GM23338 (cell line): ENCODE measurements around the gene PMPCB. TPM values are rescaled to one million over a fixed set of nuclear protein-coding genes. Genes with fewer than 3 reads are reported as not detected.

Experiments
- ATAC-seq: fragments of 200-7000 bp; cut with Tn5 transposase; 3 replicates; pipeline ENCODE4 v1.9.1; 2020
- DNase-seq: peaks from one replicate; pipeline ENCODE4 v3.0.0-alpha.2; 2015; ENCODE audit warnings: low spot score
- H2AFZ ChIP-seq: fragments of 200-600 bp; sonication (generic); 2 replicates; pipeline ENCODE4 v1.8.0; 2016; ENCODE audit warnings: antibody characterized with exemption, mild to moderate bottlenecking, moderate library complexity
- H3F3A ChIP-seq: fragments of 200-600 bp; sonication (generic); replicated peaks from 2 replicates; pipeline ENCODE4 v1.8.0; 2017; ENCODE audit warnings: antibody characterized with exemption, mixed run types, low read depth
- H3K27ac ChIP-seq: fragments of 200-600 bp; sonication (generic); 2 replicates; pipeline ENCODE4 v1.6.1; 2016; ENCODE audit warnings: low read depth
- H3K27me3 ChIP-seq: fragments of 200-600 bp; sonication (generic); 2 replicates; pipeline ENCODE4 v1.8.0; 2016; ENCODE audit warnings: mild to moderate bottlenecking, mixed run types, moderate library complexity; ENCODE audit not compliant: insufficient read depth
- H3K36me3 ChIP-seq: fragments of 200-600 bp; sonication (generic); 2 replicates; pipeline ENCODE4 v1.8.0; 2016; ENCODE audit warnings: mild to moderate bottlenecking; ENCODE audit not compliant: insufficient read depth
- H3K4me1 ChIP-seq: fragments of 200-600 bp; sonication (generic); 2 replicates; pipeline ENCODE4 v1.8.0; 2016; ENCODE audit warnings: mild to moderate bottlenecking, moderate library complexity; ENCODE audit not compliant: insufficient read depth
- H3K4me2 ChIP-seq: fragments of 200-600 bp; sonication (generic); 2 replicates; pipeline ENCODE4 v1.7.1; 2017; ENCODE audit warnings: mixed run types
- H3K4me3 ChIP-seq: fragments of 200-600 bp; sonication (generic); 2 replicates; pipeline ENCODE4 v1.6.1; 2016; ENCODE audit warnings: mixed run types
- H3K79me2 ChIP-seq: fragments of 200-600 bp; sonication (generic); replicated peaks from 2 replicates; pipeline ENCODE4 v1.8.0; 2017; ENCODE audit warnings: mild to moderate bottlenecking; ENCODE audit not compliant: insufficient read depth
- H3K9me2 ChIP-seq: fragments of 200-600 bp; sonication (generic); 2 replicates; pipeline ENCODE4 v1.8.0; 2017; ENCODE audit not compliant: insufficient read depth
- H4K20me1 ChIP-seq: fragments of 200-600 bp; sonication (generic); replicated peaks from 2 replicates; pipeline ENCODE4 v1.8.0; 2017; ENCODE audit warnings: mild to moderate bottlenecking; ENCODE audit not compliant: insufficient read depth
- H3K27ac Mint-ChIP-seq: 2 replicates; pipeline ENCODE4 v1.8.0; 2020; ENCODE audit warnings: inconsistent platforms, mild to moderate bottlenecking, moderate library complexity, mixed read lengths
- H3K27me3 Mint-ChIP-seq: 3 replicates; pipeline ENCODE4 v1.8.0; 2022; ENCODE audit warnings: low read depth, mild to moderate bottlenecking, moderate library complexity, mixed read lengths, inconsistent platforms; ENCODE audit not compliant: insufficient read depth, poor library complexity
- H3K36me3 Mint-ChIP-seq: 3 replicates; pipeline ENCODE4 v1.8.0; 2021; ENCODE audit warnings: low read depth, mild to moderate bottlenecking, inconsistent platforms, moderate library complexity, mixed read lengths
- H3K4me1 Mint-ChIP-seq: 3 replicates; pipeline ENCODE4 v1.8.0; 2020; ENCODE audit warnings: mild to moderate bottlenecking, inconsistent platforms, mixed read lengths
- H3K4me3 Mint-ChIP-seq: 3 replicates; pipeline ENCODE4 v1.8.0; 2021; ENCODE audit warnings: moderate library complexity, mild to moderate bottlenecking, inconsistent platforms, mixed read lengths
- H3K9me3 Mint-ChIP-seq: 3 replicates; pipeline ENCODE4 v1.8.0; 2020; ENCODE audit warnings: moderate library complexity, mild to moderate bottlenecking, inconsistent platforms, mixed read lengths
- CREB1 ChIP-seq: fragments of 250-450 bp; sonication (Bioruptor Pico); IDR thresholded peaks from 2 replicates; pipeline ENCODE4 v1.5.0; 2020; ENCODE audit warnings: low read depth, mild to moderate bottlenecking, moderate library complexity
- EZH2 ChIP-seq: fragments of 200-600 bp; sonication (generic); IDR thresholded peaks from one replicate; pipeline ENCODE4 v1.8.0; 2017; ENCODE audit warnings: antibody characterized with exemption, mild to moderate bottlenecking, low read depth; ENCODE audit not compliant: unreplicated experiment
- EZH2phosphoT487 ChIP-seq: fragments of 200-600 bp; sonication (generic); IDR thresholded peaks from one replicate; pipeline ENCODE4 v1.8.1; 2018; ENCODE audit warnings: antibody characterized with exemption; ENCODE audit not compliant: unreplicated experiment
- JUNB ChIP-seq: IDR thresholded peaks from one replicate; pipeline ENCODE4 v1.6.1; 2016; ENCODE audit warnings: antibody characterized with exemption; ENCODE audit not compliant: unreplicated experiment
- NANOG ChIP-seq: IDR thresholded peaks from 2 replicates; pipeline ENCODE4 v1.6.1; 2016; ENCODE audit warnings: antibody characterized with exemption, borderline replicate concordance
- polyA plus RNA-seq: library from polyadenylated mRNA; unstranded; fragments of >200 nt; fragmentation: Nextera tagmentation; extraction: Ambion mirVana; gene quantifications from 2 replicates; pipeline ENCODE4 v1.2.1, GENCODE V29; 2016
- total RNA-seq: library from RNA; depleted of rRNA; stranded (reverse); fragments of >200 nt; shearing (Covaris generic); gene quantifications from 2 replicates; pipeline ENCODE4 v1.2.3, GENCODE V29; 2014
- TF ChIP-seq, protein P1 (sequence below): IDR thresholded peaks from 2 replicates; pipeline ENCODE4 v1.6.1; 2016; ENCODE audit warnings: antibody characterized with exemption
- TF ChIP-seq, protein P2 (sequence below), 2 experiments: fragments of 200-600 bp in 1 of 2; sonication (generic) in 1 of 2; conservative IDR thresholded peaks; 2 replicates each; pipeline versions ENCODE4 v1.5.1 to v1.6.1; 2016 to 2017; ENCODE audit warnings: antibody characterized with exemption in 2 of 2, low read depth in 2 of 2, mild to moderate bottlenecking in 2 of 2, moderate library complexity in 1 of 2
- TF ChIP-seq, protein P3 (sequence below): IDR thresholded peaks from one replicate; pipeline ENCODE4 v1.6.1; 2018; ENCODE audit warnings: antibody characterized with exemption; ENCODE audit not compliant: unreplicated experiment

PMPCB gene
- total and polyA plus RNA-seq, 2 experiments from 2014 or later: 55.0 to 90.0 TPM

DNA sequence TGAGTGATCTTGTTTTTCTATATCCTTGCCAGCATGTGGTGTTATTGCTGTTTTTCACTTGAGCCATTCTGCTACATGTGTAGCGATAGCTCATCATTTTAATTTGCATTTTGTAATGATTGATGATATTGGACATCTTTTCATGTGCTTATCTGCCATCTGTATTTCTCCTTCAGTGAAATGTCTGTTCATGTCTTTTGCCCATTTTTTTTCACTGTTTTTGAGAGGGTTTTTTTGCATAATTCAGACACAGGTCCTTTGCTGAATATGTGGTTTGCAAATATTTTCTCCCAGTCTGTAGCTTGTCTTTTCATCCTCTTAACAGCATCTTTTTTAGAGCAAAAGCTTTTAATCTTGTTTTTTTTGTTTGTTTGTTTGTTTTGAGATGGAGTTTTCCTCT lies 3.7 kb upstream of the PMPCB start:
- H3K36me3 ChIP-seq: no peaks in the 10 kb centered on the region
- peaks cover 2% of the 10 kb centered on the region for H3K27me3 Mint-ChIP-seq
- peaks cover 3% of the 10 kb centered on the region; the same call in 1 of the 2 replicates for H3K4me1 ChIP-seq
- H3K9me3 Mint-ChIP-seq: no peaks in the 10 kb centered on the region
- no peaks in the 10 kb centered on the region; the same call in 1 of the 2 replicates for H4K20me1 ChIP-seq
- peaks cover 11% of the 10 kb centered on the region for H3K79me2 ChIP-seq
- H3K27ac Mint-ChIP-seq: no peak overlapping the region
- no peak for DNase-seq
- ATAC-seq: no peak
- no peak overlapping the region for H2AFZ ChIP-seq
- H3F3A ChIP-seq: no peaks in the 10 kb centered on the region
- no peaks in the 10 kb centered on the region for H3K9me2 ChIP-seq
- peaks cover 5% of the 10 kb centered on the region; the same call in 2 of the 3 replicates for H3K36me3 Mint-ChIP-seq
- no peak overlapping the region for H3K4me3 ChIP-seq
- TF ChIP-seq CREB1 (CRISPR knock-in tag) (no peak), NANOG (no peak)
- TF ChIP-seq, protein P1, sequence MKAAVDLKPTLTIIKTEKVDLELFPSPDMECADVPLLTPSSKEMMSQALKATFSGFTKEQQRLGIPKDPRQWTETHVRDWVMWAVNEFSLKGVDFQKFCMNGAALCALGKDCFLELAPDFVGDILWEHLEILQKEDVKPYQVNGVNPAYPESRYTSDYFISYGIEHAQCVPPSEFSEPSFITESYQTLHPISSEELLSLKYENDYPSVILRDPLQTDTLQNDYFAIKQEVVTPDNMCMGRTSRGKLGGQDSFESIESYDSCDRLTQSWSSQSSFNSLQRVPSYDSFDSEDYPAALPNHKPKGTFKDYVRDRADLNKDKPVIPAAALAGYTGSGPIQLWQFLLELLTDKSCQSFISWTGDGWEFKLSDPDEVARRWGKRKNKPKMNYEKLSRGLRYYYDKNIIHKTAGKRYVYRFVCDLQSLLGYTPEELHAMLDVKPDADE: no peak
- no peaks in the 10 kb centered on the region for H3K27me3 ChIP-seq
- H3K4me2 ChIP-seq: no peak overlapping the region
- H3K4me1 Mint-ChIP-seq: peaks cover 10% of the 10 kb centered on the region
- no peak overlapping the region for H3K27ac ChIP-seq
- no peak overlapping the region for H3K4me3 Mint-ChIP-seq

DNA sequence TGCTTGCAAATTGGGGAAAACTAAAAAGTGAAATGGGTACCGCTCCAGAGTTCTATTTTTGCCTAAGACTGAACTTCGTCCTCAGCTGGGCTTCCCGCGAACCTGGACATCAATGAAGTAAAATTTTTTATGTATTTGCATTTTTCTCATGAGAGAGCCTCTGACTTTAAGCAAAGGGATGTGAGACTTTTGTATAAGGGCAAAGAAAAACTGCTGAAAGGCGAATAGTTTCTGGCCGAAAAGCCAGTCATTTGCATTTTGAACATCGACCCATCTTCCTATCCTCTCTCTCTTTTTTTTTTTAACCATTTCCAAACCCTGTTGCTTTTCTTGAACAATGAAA lies 573 bp downstream of the PMPCB start:
- Histone ChIP-seq H4K20me1 (peaks cover 4% of the 10 kb centered on the region; the same call in 1 of the 2 replicates), H2AFZ (peak overlapping the region; percentile 80; the same call in 1 of the 2 replicates), H3K27ac (peak overlapping the region; percentile 89), H3F3A (no peaks in the 10 kb centered on the region), H3K4me2 (peak overlapping the region; percentile 78), H3K36me3 (peaks cover 39% of the 10 kb centered on the region), H3K4me3 (peak overlapping the region; percentile 74), H3K27me3 (no peaks in the 10 kb centered on the region), H3K9me2 (no peaks in the 10 kb centered on the region), H3K4me1 (peaks cover 3% of the 10 kb centered on the region; the same call in 1 of the 2 replicates), H3K79me2 (peaks cover 46% of the 10 kb centered on the region)
- Mint-ChIP-seq H3K36me3 (peaks cover 39% of the 10 kb centered on the region), H3K4me3 (peak overlapping the region; percentile 91), H3K27me3 (peaks cover 2% of the 10 kb centered on the region), H3K27ac (peak overlapping the region; percentile 82), H3K4me1 (peaks cover 12% of the 10 kb centered on the region), H3K9me3 (no peaks in the 10 kb centered on the region)
- ATAC-seq (no peak), DNase-seq (no peak)
- no peak for TF ChIP-seq EZH2phosphoT487
- TF ChIP-seq, protein P2, sequence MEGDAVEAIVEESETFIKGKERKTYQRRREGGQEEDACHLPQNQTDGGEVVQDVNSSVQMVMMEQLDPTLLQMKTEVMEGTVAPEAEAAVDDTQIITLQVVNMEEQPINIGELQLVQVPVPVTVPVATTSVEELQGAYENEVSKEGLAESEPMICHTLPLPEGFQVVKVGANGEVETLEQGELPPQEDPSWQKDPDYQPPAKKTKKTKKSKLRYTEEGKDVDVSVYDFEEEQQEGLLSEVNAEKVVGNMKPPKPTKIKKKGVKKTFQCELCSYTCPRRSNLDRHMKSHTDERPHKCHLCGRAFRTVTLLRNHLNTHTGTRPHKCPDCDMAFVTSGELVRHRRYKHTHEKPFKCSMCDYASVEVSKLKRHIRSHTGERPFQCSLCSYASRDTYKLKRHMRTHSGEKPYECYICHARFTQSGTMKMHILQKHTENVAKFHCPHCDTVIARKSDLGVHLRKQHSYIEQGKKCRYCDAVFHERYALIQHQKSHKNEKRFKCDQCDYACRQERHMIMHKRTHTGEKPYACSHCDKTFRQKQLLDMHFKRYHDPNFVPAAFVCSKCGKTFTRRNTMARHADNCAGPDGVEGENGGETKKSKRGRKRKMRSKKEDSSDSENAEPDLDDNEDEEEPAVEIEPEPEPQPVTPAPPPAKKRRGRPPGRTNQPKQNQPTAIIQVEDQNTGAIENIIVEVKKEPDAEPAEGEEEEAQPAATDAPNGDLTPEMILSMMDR (conservative IDR thresholded peaks at IDR 0.05; ENCODE audit: low read depth in 2 of 2): no peak
- TF ChIP-seq, protein P1: no peak
- TF ChIP-seq, protein P3, sequence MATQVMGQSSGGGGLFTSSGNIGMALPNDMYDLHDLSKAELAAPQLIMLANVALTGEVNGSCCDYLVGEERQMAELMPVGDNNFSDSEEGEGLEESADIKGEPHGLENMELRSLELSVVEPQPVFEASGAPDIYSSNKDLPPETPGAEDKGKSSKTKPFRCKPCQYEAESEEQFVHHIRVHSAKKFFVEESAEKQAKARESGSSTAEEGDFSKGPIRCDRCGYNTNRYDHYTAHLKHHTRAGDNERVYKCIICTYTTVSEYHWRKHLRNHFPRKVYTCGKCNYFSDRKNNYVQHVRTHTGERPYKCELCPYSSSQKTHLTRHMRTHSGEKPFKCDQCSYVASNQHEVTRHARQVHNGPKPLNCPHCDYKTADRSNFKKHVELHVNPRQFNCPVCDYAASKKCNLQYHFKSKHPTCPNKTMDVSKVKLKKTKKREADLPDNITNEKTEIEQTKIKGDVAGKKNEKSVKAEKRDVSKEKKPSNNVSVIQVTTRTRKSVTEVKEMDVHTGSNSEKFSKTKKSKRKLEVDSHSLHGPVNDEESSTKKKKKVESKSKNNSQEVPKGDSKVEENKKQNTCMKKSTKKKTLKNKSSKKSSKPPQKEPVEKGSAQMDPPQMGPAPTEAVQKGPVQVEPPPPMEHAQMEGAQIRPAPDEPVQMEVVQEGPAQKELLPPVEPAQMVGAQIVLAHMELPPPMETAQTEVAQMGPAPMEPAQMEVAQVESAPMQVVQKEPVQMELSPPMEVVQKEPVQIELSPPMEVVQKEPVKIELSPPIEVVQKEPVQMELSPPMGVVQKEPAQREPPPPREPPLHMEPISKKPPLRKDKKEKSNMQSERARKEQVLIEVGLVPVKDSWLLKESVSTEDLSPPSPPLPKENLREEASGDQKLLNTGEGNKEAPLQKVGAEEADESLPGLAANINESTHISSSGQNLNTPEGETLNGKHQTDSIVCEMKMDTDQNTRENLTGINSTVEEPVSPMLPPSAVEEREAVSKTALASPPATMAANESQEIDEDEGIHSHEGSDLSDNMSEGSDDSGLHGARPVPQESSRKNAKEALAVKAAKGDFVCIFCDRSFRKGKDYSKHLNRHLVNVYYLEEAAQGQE: no peak
- TF ChIP-seq CREB1 (CRISPR knock-in tag): no peak
- TF ChIP-seq EZH2: no peak
- no peak for TF ChIP-seq JUNB
